Neural progenitor cell (in vitro differentiated cells): ENCODE results near the gene KRT3.

ENCODE experiments used
- CTCF ChIP-seq: fragments of 200-600 bp; sonication (generic); IDR thresholded peaks from 2 replicates; pipeline ENCODE4 v1.5.1; 2017; ENCODE audit warnings: antibody characterized with exemption, mild to moderate bottlenecking
- EZH2 ChIP-seq: fragments of 200-600 bp; sonication (generic); IDR thresholded peaks from 2 replicates; pipeline ENCODE4 v1.6.1; 2017; ENCODE audit warnings: antibody characterized with exemption, mild to moderate bottlenecking, moderate library complexity

GRCh38 chr12:52759695-52760094 is 36.2 kb downstream of the KRT3 start:
- TF ChIP-seq CTCF (no peak), EZH2 (no peak)
